ENCODE results near the gene HLA-DMB. TPM values are rescaled to one million over a fixed set of nuclear protein-coding genes. Genes with fewer than 3 reads are reported as not detected.

HLA-DMB gene
- total RNA-seq, 4 donors from 2014 or later, result 59.4 to 199 (median 91.6) TPM

- Histone ChIP-seq H3K4me1 (peaks cover 0 to 14% (median 8%) of the 10 kb centered on the region in 4 donors), H3K27ac (peak overlapping the region in 1 of 4 donors; percentile 82), H3K27me3 (no peaks in the 10 kb centered on the region), H3K9me3 (no peaks in the 10 kb centered on the region), H3K36me3 (no peaks in the 10 kb centered on the region), H3K4me3 (no peak overlapping the region)
- TF ChIP-seq POLR2A (IDR thresholded peaks at IDR 0.05), result no peak
- TF ChIP-seq, protein P1, sequence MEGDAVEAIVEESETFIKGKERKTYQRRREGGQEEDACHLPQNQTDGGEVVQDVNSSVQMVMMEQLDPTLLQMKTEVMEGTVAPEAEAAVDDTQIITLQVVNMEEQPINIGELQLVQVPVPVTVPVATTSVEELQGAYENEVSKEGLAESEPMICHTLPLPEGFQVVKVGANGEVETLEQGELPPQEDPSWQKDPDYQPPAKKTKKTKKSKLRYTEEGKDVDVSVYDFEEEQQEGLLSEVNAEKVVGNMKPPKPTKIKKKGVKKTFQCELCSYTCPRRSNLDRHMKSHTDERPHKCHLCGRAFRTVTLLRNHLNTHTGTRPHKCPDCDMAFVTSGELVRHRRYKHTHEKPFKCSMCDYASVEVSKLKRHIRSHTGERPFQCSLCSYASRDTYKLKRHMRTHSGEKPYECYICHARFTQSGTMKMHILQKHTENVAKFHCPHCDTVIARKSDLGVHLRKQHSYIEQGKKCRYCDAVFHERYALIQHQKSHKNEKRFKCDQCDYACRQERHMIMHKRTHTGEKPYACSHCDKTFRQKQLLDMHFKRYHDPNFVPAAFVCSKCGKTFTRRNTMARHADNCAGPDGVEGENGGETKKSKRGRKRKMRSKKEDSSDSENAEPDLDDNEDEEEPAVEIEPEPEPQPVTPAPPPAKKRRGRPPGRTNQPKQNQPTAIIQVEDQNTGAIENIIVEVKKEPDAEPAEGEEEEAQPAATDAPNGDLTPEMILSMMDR (IDR thresholded peaks at IDR 0.05), result no peak
- DNase-seq, result no peak
These were observed 9.6 kb upstream of the HLA-DMB start for GRCh38 chr6:32950449-32950848.

- no peak for DNase-seq
- H3K4me3 ChIP-seq, result no peak overlapping the region
- H3K27ac ChIP-seq, result peak overlapping the region in 1 of 4 donors; percentile 82
- H3K9me3 ChIP-seq, result no peaks in the 10 kb centered on the region
- peaks cover 0 to 13% (median 10%) of the 10 kb centered on the region in 4 donors for H3K4me1 ChIP-seq
- no peaks in the 10 kb centered on the region for H3K36me3 ChIP-seq
- no peaks in the 10 kb centered on the region for H3K27me3 ChIP-seq
- TF ChIP-seq, protein P1 (IDR thresholded peaks at IDR 0.05), result no peak
- no peak for TF ChIP-seq POLR2A (IDR thresholded peaks at IDR 0.05)
These were observed 9.2 kb upstream of the HLA-DMB start for GRCh38 chr6:32950010-32950409.

DNA sequence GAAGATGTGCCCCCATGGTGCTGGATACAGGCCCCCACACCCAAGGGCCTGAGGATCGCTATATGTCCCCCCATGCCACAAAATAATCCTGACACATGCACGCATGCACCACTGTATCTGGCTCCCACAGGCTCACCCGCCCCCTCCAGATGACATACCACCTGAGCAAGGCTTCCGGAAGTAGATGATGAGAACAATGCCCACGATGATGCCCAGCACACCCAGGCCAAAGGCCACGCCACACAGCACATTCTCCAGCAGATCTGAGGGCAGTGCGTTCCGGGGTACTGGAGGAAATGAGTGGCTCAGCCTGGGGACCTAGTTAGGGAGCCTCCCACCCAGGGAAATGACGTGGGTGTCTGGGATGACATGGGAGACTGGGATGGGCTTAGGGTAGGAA lies 8.3 kb upstream of the HLA-DMB start:
- no peak for DNase-seq
- TF ChIP-seq, protein P1 (IDR thresholded peaks at IDR 0.05), result no peak
- no peak for TF ChIP-seq POLR2A (IDR thresholded peaks at IDR 0.05)
- Histone ChIP-seq H3K4me1 (peaks cover 0 to 20% (median 9%) of the 10 kb centered on the region in 4 donors), H3K27ac (peak overlapping the region in 1 of 4 donors; percentile 82), H3K4me3 (no peak overlapping the region), H3K27me3 (no peaks in the 10 kb centered on the region), H3K9me3 (no peaks in the 10 kb centered on the region), H3K36me3 (no peaks in the 10 kb centered on the region)

DNA sequence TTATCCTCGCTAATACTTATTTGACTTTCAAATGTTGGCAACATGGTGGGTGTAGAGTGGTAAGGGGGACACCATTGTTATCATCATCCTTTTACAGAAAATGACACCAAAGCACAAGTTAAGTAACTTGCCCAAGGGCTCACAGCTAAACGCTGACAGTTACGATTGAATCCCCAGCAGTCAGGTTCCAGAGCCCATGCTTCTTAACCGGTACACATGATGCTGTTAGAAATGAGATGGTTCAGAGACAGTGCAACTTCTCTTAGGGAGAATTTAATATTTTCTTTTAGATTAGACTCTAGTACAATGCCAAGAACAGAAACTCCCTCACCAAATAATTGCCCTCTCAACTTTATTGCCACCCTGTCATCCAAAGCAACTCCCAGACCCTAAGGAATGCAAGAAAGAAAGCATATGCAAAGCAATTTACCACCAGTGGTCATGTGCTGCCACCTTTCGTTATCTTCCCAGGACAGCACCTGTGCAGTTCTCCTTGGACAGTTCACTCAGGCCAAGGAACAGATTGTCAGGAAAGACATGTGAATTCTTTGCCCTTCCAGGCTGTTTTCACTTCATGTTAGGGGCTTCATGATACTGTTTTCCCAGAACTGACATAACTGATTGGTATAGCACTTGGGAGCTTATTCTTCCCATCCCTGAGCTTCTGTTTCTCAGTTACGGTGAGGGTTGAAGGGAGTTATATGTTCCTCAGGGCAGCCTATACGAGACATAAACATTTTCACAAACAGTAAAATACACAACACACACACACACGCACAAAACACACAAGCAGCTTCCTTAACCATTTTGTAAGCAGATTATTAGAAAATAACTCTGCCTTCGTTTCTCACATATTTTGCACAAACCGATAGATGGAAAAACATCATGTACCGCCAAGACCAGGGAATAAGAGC lies 7.0 kb upstream of the HLA-DMB start:
- H3K4me1 ChIP-seq, result peaks cover 0 to 18% (median 8%) of the 10 kb centered on the region in 4 donors
- no peaks in the 10 kb centered on the region for H3K9me3 ChIP-seq
- H3K36me3 ChIP-seq, result no peaks in the 10 kb centered on the region
- DNase-seq, result peak in 2 of 3 donors; percentile 60 to 88
- peak overlapping the region in 1 of 4 donors; percentile 35 for H3K27ac ChIP-seq
- TF ChIP-seq, protein P1 (IDR thresholded peaks at IDR 0.05), result peak; percentile 48 to 93 (median 70)
- TF ChIP-seq POLR2A (IDR thresholded peaks at IDR 0.05), result no peak
- H3K4me3 ChIP-seq, result no peak overlapping the region
- H3K27me3 ChIP-seq, result no peaks in the 10 kb centered on the region

DNA sequence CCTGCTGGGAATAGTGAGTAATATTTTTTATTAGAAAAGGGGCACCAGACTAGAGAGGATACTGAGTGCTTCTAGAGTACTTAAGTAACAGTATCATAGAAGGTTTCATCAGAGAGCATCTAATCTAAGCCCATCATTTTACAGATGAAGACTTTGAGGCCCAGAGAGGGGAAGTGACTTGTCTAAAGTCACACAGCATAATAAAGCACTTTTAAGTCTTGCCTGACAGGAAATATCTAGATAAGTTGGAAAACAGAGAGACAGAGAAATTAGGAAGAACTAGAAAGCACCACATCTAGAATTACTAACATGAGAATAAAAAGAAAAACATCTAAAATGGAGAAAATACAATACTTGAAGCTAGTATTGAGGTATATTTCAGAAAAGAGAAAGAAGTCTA lies 6.1 kb upstream of the HLA-DMB start:
- Histone ChIP-seq H3K4me3 (no peak overlapping the region), H3K9me3 (no peaks in the 10 kb centered on the region), H3K36me3 (no peaks in the 10 kb centered on the region), H3K27me3 (no peaks in the 10 kb centered on the region), H3K27ac (peak overlapping the region in 1 of 4 donors; percentile 35), H3K4me1 (peaks cover 0 to 26% (median 11%) of the 10 kb centered on the region in 4 donors)
- no peak for DNase-seq
- no peak for TF ChIP-seq POLR2A (IDR thresholded peaks at IDR 0.05)
- TF ChIP-seq, protein P1 (IDR thresholded peaks at IDR 0.05), result no peak

Data from Peyer's patch (tissue), 4 donors.